CD8-positive, alpha-beta memory T cell (primary cell): ENCODE results near the gene SLC36A1. TPM values are rescaled to one million over a fixed set of nuclear protein-coding genes. Genes with fewer than 3 reads are reported as not detected.

Source experiments
- CTCF ChIA-PET: fragments of 350-600 bp; sonication (Branson Sonifier 250); formaldehyde crosslinking; loops from one replicate; lab custom pipeline; 2021; ENCODE audit warnings: antibody characterized with exemption; lab: Charles Lee
- POLR2A ChIA-PET: fragments of 350-600 bp; sonication (Branson Sonifier 250); formaldehyde crosslinking; loops from one replicate; lab custom pipeline; 2021; ENCODE audit warnings: antibody characterized with exemption; lab: Charles Lee
- DNase-seq, 5 donors: peaks; one replicate each; pipeline versions ENCODE4 v3.0.0 to v3.0.0-alpha.2; 2020 to 2022; ENCODE audit warnings: mixed read lengths in 1 of 5
- H3K27ac ChIP-seq: one replicate; pipeline ENCODE4 v1.7.0; 2013; ENCODE audit warnings: low read depth, mild to moderate bottlenecking, low read length, moderate library complexity
- H3K27me3 ChIP-seq: 2 replicates; pipeline ENCODE4 v1.7.0; 2013; ENCODE audit warnings: low read length, mild to moderate bottlenecking; ENCODE audit not compliant: insufficient read depth, poor library complexity, severe bottlenecking
- H3K36me3 ChIP-seq: 2 replicates; pipeline ENCODE4 v1.7.0; 2013; ENCODE audit warnings: mild to moderate bottlenecking, low read length, moderate library complexity; ENCODE audit not compliant: insufficient read depth
- H3K4me1 ChIP-seq: 2 replicates; pipeline ENCODE4 v1.7.0; 2013; ENCODE audit warnings: mild to moderate bottlenecking, low read length, moderate library complexity; ENCODE audit not compliant: insufficient read depth
- H3K4me3 ChIP-seq: 2 replicates; pipeline ENCODE4 v1.7.0; 2013; ENCODE audit warnings: mild to moderate bottlenecking, low read length
- H3K9me3 ChIP-seq: 2 replicates; pipeline ENCODE4 v1.7.0; 2013; ENCODE audit warnings: mild to moderate bottlenecking, low read length
- H3K27ac Mint-ChIP-seq, 8 donors: one replicate each; pipeline ENCODE4 v1.8.0; 2020 to 2021; ENCODE audit warnings: mixed read lengths in 8 of 8, mild to moderate bottlenecking in 6 of 8, inconsistent platforms in 3 of 8, moderate library complexity in 3 of 8
- H3K27me3 Mint-ChIP-seq, 2 donors: one replicate each; pipeline ENCODE4 v1.8.0; 2020 to 2021; ENCODE audit warnings: mixed read lengths in 2 of 2, mild to moderate bottlenecking in 1 of 2, moderate library complexity in 1 of 2
- H3K36me3 Mint-ChIP-seq, 3 donors: one replicate each; pipeline ENCODE4 v1.8.0; 2020 to 2021; ENCODE audit warnings: mixed read lengths in 3 of 3, inconsistent platforms in 1 of 3, mild to moderate bottlenecking in 1 of 3
- H3K4me1 Mint-ChIP-seq, 3 donors: one replicate each; pipeline ENCODE4 v1.8.0; 2020 to 2021; ENCODE audit warnings: mixed read lengths in 3 of 3, inconsistent platforms in 1 of 3, mild to moderate bottlenecking in 1 of 3
- H3K4me3 Mint-ChIP-seq, 7 donors: one replicate each; pipeline ENCODE4 v1.8.0; 2020 to 2021; ENCODE audit warnings: mixed read lengths in 7 of 7, mild to moderate bottlenecking in 6 of 7, moderate library complexity in 4 of 7, inconsistent platforms in 2 of 7
- H3K9me3 Mint-ChIP-seq, 5 donors: one replicate each; pipeline ENCODE4 v1.8.0; 2020 to 2022; ENCODE audit warnings: mixed read lengths in 5 of 5, mild to moderate bottlenecking in 3 of 5, moderate library complexity in 2 of 5, inconsistent platforms in 1 of 5
- polyA plus RNA-seq: library from polyadenylated mRNA; unstranded; fragments of 300-500 nt; fragmentation: Illumina TruSeq; gene quantifications from one replicate; pipeline ENCODE4 v1.2.3, GENCODE V29; 2021
- total RNA-seq, 2 experiments: library from RNA; stranded (reverse); gene quantifications; one replicate each; pipeline ENCODE4 v1.2.3, GENCODE V29; 2021

SLC36A1 gene
- total RNA-seq (1 to 10 TPM; 6.8 to 7.2 TPM), polyA plus RNA-seq (1.9 TPM)

DNA sequence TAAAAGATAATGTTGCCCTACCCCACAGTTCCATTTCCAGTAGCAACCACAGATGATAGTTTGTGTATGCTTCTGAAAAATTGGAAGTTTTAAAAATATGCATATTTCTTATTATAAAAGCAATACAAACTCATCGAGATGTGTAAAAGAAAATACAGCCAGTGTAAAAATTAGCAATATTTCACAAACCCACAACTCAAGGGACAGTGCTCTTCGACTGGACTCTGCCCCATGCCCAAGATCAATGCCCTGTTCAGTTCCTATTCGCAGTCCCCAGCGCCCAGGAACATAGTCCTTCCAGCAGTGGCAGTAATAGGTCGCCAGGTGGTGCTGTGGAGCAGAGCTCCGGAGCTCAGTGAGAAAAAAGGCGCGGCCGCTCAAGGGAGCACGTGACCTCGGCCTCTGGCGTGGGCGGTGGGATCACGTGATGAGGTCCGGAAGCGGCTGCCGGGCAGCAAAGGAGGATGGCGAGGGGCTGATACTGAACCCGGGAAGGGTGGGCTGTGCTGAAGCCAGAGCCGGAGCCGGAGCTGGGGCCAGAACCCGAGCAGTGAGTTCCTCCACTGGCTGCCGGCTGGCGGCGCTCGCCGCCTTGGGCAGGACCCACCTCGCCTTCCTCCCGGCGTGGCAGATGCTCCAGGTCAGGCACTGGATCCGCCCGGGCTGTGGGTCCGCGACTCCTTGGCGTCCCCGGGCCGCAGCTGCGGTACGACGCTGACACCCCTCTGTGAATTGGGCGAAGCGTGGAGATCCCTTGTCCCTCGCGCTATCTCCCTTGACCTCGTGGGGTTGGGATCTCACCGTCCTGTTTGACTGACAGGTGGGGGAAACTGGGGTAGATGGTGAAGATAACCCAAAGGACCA lies at the start of gene SLC36A1:
SLC36A1 (plus strand) TSS at position 430 of the 864 bp plus-strand sequence. CDS start 11,190 bp downstream, outside the sequence.
- Histone ChIP-seq H3K27me3 (peaks cover 5% of the 10 kb centered on the region), H3K9me3 (no peaks in the 10 kb centered on the region), H3K36me3 (no peaks in the 10 kb centered on the region), H3K4me1 (peaks cover 8% of the 10 kb centered on the region), H3K4me3 (peak within 1 kb of the TSS; percentile 81), H3K27ac (peak within 1 kb of the TSS; percentile 51)
- Mint-ChIP-seq H3K4me1 (peaks cover 18 to 21% (median 20%) of the 10 kb centered on the region in 3 donors), H3K9me3 (peaks cover 0 to 2% (median 0%) of the 10 kb centered on the region in 5 donors), H3K4me3 (peak within 1 kb of the TSS; percentile 93 to 97 (median 96)), H3K27ac (peak within 1 kb of the TSS; percentile 70 to 95 (median 90)), H3K27me3 (peaks cover 6 to 36% of the 10 kb centered on the region in 2 donors), H3K36me3 (peaks cover 0 to 10% (median 0%) of the 10 kb centered on the region in 3 donors)
- POLR2A ChIA-PET, result interaction anchor here (0.7 to 1.4 kb wide), 2 partner anchors 16 to 205 kb away, joined by 3 to 5 read pairs; no protein-coding TSS in a partner anchor
- peak; percentile 83 to 92 (median 84) for DNase-seq
- CTCF ChIA-PET, result interaction anchor here (0.7 to 3.0 kb wide), 27 partner anchors 9 to 324 kb away, joined by 3 to 51 read pairs (median 6); partner anchors contain the start of gene G3BP1

DNA sequence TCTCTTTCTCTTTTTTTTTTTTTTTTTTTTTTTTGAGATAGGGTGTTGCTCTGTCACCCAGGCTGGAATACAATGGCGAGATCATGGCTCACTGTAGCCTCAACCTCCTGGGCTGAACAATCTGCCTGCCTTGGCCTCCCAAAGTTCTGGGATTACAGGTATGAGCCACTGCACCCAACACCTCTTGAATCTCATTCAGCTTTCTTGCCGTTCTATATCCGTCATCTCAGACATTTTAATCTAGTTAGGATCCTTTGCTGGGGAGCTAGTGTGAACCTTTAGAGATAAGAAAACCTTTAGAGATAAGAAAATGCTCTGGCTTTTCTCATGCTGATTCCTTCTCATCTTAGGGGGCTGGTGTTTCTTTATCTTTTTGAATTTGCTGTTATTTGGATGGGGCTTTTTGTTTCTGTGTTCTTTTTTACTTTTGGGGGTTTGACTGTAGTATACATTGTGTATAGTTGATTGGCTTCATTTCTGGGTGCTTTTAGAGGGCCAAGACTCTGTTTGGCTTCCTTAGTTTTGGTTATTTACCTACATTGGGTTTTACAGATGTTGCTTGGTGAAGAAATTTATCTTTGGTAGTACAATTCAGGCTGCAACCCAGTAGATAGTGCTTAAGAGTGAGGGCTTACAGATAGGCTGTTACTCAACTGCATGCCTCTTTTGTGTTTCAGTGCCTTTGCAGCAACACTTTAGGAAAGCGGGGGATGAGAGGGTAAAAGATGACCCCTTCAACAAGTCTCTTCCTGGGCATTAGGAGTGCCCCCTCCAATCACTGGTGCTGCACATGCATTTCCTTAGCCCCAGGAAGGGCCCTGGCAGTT lies 41.9 kb upstream of the SLC36A1 start:
- Mint-ChIP-seq H3K4me1 (no peaks in the 10 kb centered on the region), H3K27me3 (peaks cover 39 to 80% of the 10 kb centered on the region in 2 donors), H3K36me3 (no peaks in the 10 kb centered on the region), H3K27ac (no peak overlapping the region), H3K9me3 (peaks cover 0 to 3% (median 0%) of the 10 kb centered on the region in 5 donors), H3K4me3 (no peak overlapping the region)
- POLR2A ChIA-PET, result no interaction called here
- H3K27me3 ChIP-seq, result no peaks in the 10 kb centered on the region
- H3K4me3 ChIP-seq, result no peak overlapping the region
- DNase-seq, result no peak
- H3K27ac ChIP-seq, result no peak overlapping the region
- no peaks in the 10 kb centered on the region for H3K4me1 ChIP-seq
- H3K9me3 ChIP-seq, result no peaks in the 10 kb centered on the region
- CTCF ChIA-PET, result interaction anchor here (0.7 to 0.9 kb wide), 2 partner anchors 9 to 246 kb away, joined by 3 to 4 read pairs; no protein-coding TSS in a partner anchor
- H3K36me3 ChIP-seq, result no peaks in the 10 kb centered on the region

DNA sequence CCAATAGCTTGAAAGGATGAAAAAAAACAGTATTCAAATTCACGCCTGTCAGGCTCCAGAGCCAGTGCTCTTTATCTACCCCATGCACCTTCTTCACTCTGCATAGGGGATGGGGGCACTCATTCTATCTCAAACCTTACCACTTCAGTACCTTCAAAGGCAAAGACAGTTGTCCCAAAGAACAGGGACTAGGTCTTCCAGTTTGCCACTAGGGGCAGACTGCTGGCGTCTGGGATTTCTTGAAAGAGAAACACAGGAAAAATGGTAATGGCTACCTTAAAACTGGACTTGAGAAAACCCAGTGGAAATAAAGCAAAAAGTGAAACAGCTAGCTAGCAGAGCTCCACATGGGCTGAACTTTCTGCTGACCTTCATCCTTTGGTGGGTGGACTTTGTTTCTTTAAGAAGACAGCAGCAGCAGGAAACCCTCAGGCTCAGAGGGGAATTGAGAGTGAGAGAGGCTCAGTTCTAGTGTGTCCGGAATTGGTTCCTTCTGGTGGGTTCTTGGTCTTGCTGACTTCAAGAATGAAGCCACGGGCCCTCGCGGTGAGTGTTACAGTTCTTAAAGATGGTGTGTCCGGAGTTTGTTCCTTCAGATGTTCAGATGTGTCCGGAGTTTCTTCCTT lies 41.0 kb upstream of the SLC36A1 start:
- no peaks in the 10 kb centered on the region for H3K36me3 Mint-ChIP-seq
- H3K27ac ChIP-seq, result no peak overlapping the region
- peaks cover 36 to 80% of the 10 kb centered on the region in 2 donors for H3K27me3 Mint-ChIP-seq
- no peaks in the 10 kb centered on the region for H3K4me1 ChIP-seq
- H3K36me3 ChIP-seq, result no peaks in the 10 kb centered on the region
- no peak overlapping the region for H3K4me3 ChIP-seq
- H3K4me3 Mint-ChIP-seq, result peak overlapping the region in 1 of 7 donors; percentile 11
- H3K27ac Mint-ChIP-seq, result no peak overlapping the region
- no peaks in the 10 kb centered on the region for H3K4me1 Mint-ChIP-seq
- no peaks in the 10 kb centered on the region for H3K9me3 ChIP-seq
- DNase-seq, result no peak
- ChIA-PET CTCF (interaction anchor here (0.9 kb wide), 1 partner anchor 9 kb away, joined by 4 read pairs; no protein-coding TSS in a partner anchor), POLR2A (no interaction called here)
- peaks cover 4% of the 10 kb centered on the region for H3K27me3 ChIP-seq
- H3K9me3 Mint-ChIP-seq, result peaks cover 0 to 3% (median 0%) of the 10 kb centered on the region in 5 donors

DNA sequence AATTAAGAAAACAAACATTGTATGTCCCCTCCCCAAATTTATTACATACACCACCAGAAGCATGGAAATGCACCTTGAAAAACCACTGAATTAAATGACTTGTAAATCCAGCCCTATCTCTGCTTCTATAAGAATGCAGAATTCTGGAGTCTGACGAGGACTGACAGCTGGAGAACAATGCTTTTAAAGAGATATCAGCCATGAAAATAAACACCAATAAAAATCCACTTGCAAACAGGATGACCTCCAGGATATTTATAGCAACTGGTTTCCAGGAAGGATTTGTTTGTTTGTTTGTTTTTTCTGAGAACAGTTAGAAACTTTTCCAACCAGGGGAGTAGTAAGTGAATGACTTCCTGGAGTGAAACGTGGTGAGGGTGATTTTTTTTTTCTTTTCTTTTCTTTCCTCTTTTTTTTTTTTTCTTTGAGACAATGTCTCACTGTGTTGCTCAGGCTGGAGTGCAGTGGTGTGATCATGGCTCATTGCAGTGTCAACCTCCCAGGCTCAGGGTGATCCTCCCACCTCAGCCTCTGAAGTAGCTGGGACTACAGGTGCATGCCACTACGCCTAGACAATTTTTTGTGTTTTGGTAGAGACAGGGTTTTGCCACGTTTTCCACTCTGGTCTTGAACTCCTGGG lies 38.7 kb upstream of the SLC36A1 start:
- Mint-ChIP-seq H3K4me1 (no peaks in the 10 kb centered on the region), H3K27ac (no peak overlapping the region), H3K27me3 (peaks cover 36 to 72% of the 10 kb centered on the region in 2 donors), H3K9me3 (no peaks in the 10 kb centered on the region), H3K4me3 (no peak overlapping the region), H3K36me3 (no peaks in the 10 kb centered on the region)
- POLR2A ChIA-PET, result no interaction called here
- peaks cover 4% of the 10 kb centered on the region for H3K27me3 ChIP-seq
- H3K27ac ChIP-seq, result no peak overlapping the region
- CTCF ChIA-PET, result no interaction called here
- H3K36me3 ChIP-seq, result no peaks in the 10 kb centered on the region
- no peaks in the 10 kb centered on the region for H3K9me3 ChIP-seq
- no peaks in the 10 kb centered on the region for H3K4me1 ChIP-seq
- DNase-seq, result no peak
- no peak overlapping the region for H3K4me3 ChIP-seq

DNA sequence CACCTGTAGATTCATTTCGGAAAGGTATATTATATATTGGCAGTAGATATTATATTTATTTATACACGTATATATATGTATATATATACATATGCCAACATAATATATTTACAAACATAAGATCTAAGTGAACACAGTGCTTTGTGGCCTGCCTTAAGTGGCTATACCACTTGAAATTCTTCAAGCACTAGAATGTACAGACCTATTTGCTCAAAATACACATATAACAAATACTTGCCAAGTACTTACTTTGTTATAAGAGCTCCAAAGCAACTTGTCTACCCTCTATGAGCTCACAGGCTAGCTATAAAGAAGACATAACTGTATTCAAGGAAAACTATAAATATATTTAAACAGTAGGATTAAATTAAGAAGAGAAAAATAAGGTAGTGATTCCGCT lies 33.6 kb upstream of the SLC36A1 start:
- no peaks in the 10 kb centered on the region for H3K4me1 ChIP-seq
- Mint-ChIP-seq H3K36me3 (peaks cover 0 to 12% (median 0%) of the 10 kb centered on the region in 3 donors), H3K4me1 (no peaks in the 10 kb centered on the region), H3K27me3 (peaks cover 16 to 44% of the 10 kb centered on the region in 2 donors), H3K9me3 (peaks cover 4 to 17% (median 9%) of the 10 kb centered on the region in 5 donors), H3K4me3 (no peak overlapping the region), H3K27ac (no peak overlapping the region)
- no peak for DNase-seq
- no peaks in the 10 kb centered on the region for H3K9me3 ChIP-seq
- ChIA-PET CTCF (no interaction called here), POLR2A (no interaction called here)
- H3K4me3 ChIP-seq, result no peak overlapping the region
- H3K27ac ChIP-seq, result no peak overlapping the region
- peaks cover 4% of the 10 kb centered on the region for H3K27me3 ChIP-seq
- no peaks in the 10 kb centered on the region for H3K36me3 ChIP-seq

DNA sequence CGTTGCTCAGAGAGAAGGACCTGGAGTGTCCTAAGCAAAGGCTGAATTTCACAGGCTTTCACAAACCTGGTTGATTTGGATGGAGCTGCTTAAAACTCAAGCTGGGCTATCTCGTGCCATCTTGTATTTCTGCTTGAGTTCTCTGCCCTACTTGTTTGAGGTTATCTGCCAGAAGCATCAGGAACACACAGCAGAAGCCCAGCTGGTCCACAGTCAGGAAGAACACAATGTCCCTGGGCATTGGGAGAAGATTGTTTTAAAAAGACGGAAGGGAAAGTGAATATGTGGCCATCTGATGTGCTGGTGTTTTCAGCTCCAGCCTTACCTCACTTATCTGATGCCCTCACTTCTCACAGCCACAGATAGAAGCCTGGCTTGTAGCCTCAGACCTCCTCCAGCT lies 32.9 kb upstream of the SLC36A1 start:
- DNase-seq, result no peak
- POLR2A ChIA-PET, result no interaction called here
- H3K36me3 ChIP-seq, result no peaks in the 10 kb centered on the region
- H3K4me3 ChIP-seq, result no peak overlapping the region
- H3K27ac ChIP-seq, result no peak overlapping the region
- Mint-ChIP-seq H3K4me3 (no peak overlapping the region), H3K4me1 (no peaks in the 10 kb centered on the region), H3K9me3 (peaks cover 4 to 18% (median 9%) of the 10 kb centered on the region in 5 donors), H3K36me3 (peaks cover 0 to 12% (median 0%) of the 10 kb centered on the region in 3 donors), H3K27me3 (peaks cover 16 to 38% of the 10 kb centered on the region in 2 donors), H3K27ac (no peak overlapping the region)
- H3K4me1 ChIP-seq, result no peaks in the 10 kb centered on the region
- no peaks in the 10 kb centered on the region for H3K9me3 ChIP-seq
- peaks cover 4% of the 10 kb centered on the region for H3K27me3 ChIP-seq
- CTCF ChIA-PET, result interaction anchor here (1.0 kb wide), 1 partner anchor 8 kb away, joined by 4 read pairs; no protein-coding TSS in a partner anchor

DNA sequence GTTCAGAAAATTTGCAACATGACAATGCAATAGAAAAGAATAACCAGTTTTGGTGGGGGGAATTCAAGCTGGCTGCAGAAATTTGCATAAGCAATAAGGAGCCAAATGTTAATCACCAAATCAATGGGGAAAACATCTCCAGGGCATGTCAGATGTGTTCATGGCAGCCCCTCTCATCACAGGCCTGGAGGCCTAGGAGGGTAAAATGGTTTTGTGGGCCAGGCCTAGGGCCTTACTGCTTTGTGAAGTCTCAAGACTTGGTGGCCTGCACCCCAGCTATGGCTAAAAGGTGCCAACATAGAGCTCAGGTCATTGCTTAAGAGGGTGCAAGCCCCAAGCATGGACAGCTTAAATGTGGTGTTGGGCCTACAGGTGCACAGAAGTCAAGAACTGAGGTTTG lies 29.7 kb upstream of the SLC36A1 start:
- Histone ChIP-seq H3K27ac (no peak overlapping the region), H3K36me3 (no peaks in the 10 kb centered on the region), H3K9me3 (no peaks in the 10 kb centered on the region), H3K27me3 (no peaks in the 10 kb centered on the region), H3K4me3 (no peak overlapping the region), H3K4me1 (no peaks in the 10 kb centered on the region)
- no peak overlapping the region for H3K4me3 Mint-ChIP-seq
- peaks cover 0 to 12% (median 0%) of the 10 kb centered on the region in 3 donors for H3K36me3 Mint-ChIP-seq
- H3K9me3 Mint-ChIP-seq, result peaks cover 5 to 18% (median 9%) of the 10 kb centered on the region in 5 donors
- H3K27me3 Mint-ChIP-seq, result peaks cover 7 to 24% of the 10 kb centered on the region in 2 donors
- H3K27ac Mint-ChIP-seq, result no peak overlapping the region
- POLR2A ChIA-PET, result no interaction called here
- no peaks in the 10 kb centered on the region for H3K4me1 Mint-ChIP-seq
- CTCF ChIA-PET, result no interaction called here
- no peak for DNase-seq
